ENCODE measurements around the gene MOBP. TPM values are rescaled to one million over a fixed set of nuclear protein-coding genes. Genes with fewer than 3 reads are reported as not detected.

Gene MOBP
- total and polyA plus RNA-seq, 2 of the 4 experiments (the other 2 are of a cell fraction): not detected

DNA sequence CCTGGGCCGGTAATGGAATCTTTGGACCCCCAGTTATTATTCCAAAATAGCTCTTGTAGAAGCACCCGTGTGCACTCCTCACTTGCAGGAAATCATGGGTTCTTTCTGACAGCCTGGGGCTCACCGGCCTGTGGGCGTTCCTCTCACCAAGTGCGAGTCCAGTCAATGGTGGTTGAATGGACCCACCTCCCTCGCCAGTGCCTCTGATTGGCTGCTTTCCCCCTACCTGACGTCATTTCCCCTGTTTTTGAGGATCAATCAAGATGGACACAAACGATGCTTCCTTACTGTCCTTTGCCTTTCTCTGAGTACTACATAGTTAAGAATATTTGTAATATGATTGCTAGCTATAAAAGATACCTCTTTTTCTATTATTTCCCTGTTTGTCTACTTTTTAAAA, 18.1 kb downstream of the MOBP start:
- no peak overlapping the region for H3K4me3 ChIP-seq (ENCODE audit: insufficient read depth, low read depth, low read length)
- H3K18ac ChIP-seq (ENCODE audit: low read depth, low read length): no peak overlapping the region
- no peak for ATAC-seq (ENCODE audit: low read depth)
- H4K8ac ChIP-seq (ENCODE audit: low read depth in 2 of 2, low read length in 2 of 2): no peak overlapping the region
- H3K23ac ChIP-seq (ENCODE audit: low read depth, low read length): no peak overlapping the region
- CTCF ChIA-PET: no interaction called here
- dilution Hi-C loops (cut with HindIII; ENCODE audit: low sequenced_read_pairs, unreplicated experiment) (no loop called here), in situ Hi-C loops (cut with MboI; ENCODE audit: low sequenced_read_pairs) (no loop called here), intact Hi-C loops (cut with micrococcal nuclease) (no loop called here)
- H2BK15ac ChIP-seq (ENCODE audit: low read depth, low read length): no peak overlapping the region
- H3K56ac ChIP-seq (ENCODE audit: extremely low read depth, insufficient read depth, low read length): no peak overlapping the region
- no peaks in the 10 kb centered on the region for H3K27me3 ChIP-seq (ENCODE audit: control insufficient read depth, insufficient read depth, low read length)
- POLR2A ChIA-PET (ENCODE audit: unreplicated experiment): no interaction called here
- H4K5ac ChIP-seq (ENCODE audit: low read depth, low read length): no peak overlapping the region
- 81% methylated on average over 3 of the region's 8 CpGs; no CpG with 5 or more reads in 1 of the 2 experiments for WGBS, 2 experiments (ENCODE audit: extremely low coverage in 2 of 2, insufficient read length in 1 of 2)
- H3K14ac ChIP-seq (replicated peaks; ENCODE audit: low read depth, low read length): no peak overlapping the region
- no peak overlapping the region for H3K4me2 ChIP-seq (ENCODE audit: low read depth, low read length)
- no peak overlapping the region for H3K27ac ChIP-seq (ENCODE audit: insufficient read depth, low read length)
- no peaks in the 10 kb centered on the region for H3K4me1 ChIP-seq (ENCODE audit: control insufficient read depth, insufficient read depth, low read length)
- no peaks in the 10 kb centered on the region for H3K9me3 ChIP-seq (ENCODE audit: control insufficient read depth, insufficient read depth, low read length)
- H2AFZ ChIP-seq (replicated peaks; ENCODE audit: low read length, poor library complexity): no peak overlapping the region
- H3K9ac ChIP-seq (ENCODE audit: low read depth, low read length): no peak overlapping the region
- no peaks in the 10 kb centered on the region for H3K36me3 ChIP-seq (ENCODE audit: control insufficient read depth, insufficient read depth, low read length)
- H2AK5ac ChIP-seq (ENCODE audit: low read depth, low read length): no peak overlapping the region
- no peak for DNase-seq
- no peak overlapping the region for H4K91ac ChIP-seq (ENCODE audit: insufficient read depth, low read depth, low read length)
- H2BK20ac ChIP-seq (ENCODE audit: low read depth, low read length): no peak overlapping the region
- no peak overlapping the region for H3K4ac ChIP-seq (ENCODE audit: low read depth, low read length)
- no peaks in the 10 kb centered on the region for H3K79me1 ChIP-seq (ENCODE audit: low read depth in 1 of 2, low read length in 2 of 2)
- BruUV-seq (replicated peaks): no TSS peak
- no peak overlapping the region for H2BK120ac ChIP-seq (ENCODE audit: low read depth, low read length)
- no peak overlapping the region for H2BK5ac ChIP-seq (ENCODE audit: low read depth, low read length, poor library complexity, severe bottlenecking)
- no peak overlapping the region for H2AK9ac ChIP-seq (replicated peaks; ENCODE audit: low read depth, low read length, poor library complexity)
- H3K9me1 ChIP-seq (ENCODE audit: insufficient read depth, low read length): no peaks in the 10 kb centered on the region
- TF ChIP-seq CHD1 (IDR thresholded peaks at IDR 0.05; ENCODE audit: low read depth, low read length): no peak
- TF ChIP-seq NFE2L2 (IDR thresholded peaks at IDR 0.05; ENCODE audit: low read depth, low read length): no peak
- no peak for TF ChIP-seq RFX5 (IDR thresholded peaks at IDR 0.05; ENCODE audit: low read depth, low read length)
- TF ChIP-seq MAFK (IDR thresholded peaks at IDR 0.05; ENCODE audit: low read depth, low read length): no peak
- no peak for TF ChIP-seq BHLHE40 (IDR thresholded peaks at IDR 0.05; ENCODE audit: low read depth, low read length)
- TF ChIP-seq MAZ (IDR thresholded peaks at IDR 0.05; ENCODE audit: borderline replicate concordance, low read depth, low read length): no peak
- TF ChIP-seq SMC3 (IDR thresholded peaks at IDR 0.05; ENCODE audit: low read depth, low read length): no peak
- TF ChIP-seq, protein P1, sequence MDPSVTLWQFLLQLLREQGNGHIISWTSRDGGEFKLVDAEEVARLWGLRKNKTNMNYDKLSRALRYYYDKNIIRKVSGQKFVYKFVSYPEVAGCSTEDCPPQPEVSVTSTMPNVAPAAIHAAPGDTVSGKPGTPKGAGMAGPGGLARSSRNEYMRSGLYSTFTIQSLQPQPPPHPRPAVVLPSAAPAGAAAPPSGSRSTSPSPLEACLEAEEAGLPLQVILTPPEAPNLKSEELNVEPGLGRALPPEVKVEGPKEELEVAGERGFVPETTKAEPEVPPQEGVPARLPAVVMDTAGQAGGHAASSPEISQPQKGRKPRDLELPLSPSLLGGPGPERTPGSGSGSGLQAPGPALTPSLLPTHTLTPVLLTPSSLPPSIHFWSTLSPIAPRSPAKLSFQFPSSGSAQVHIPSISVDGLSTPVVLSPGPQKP (IDR thresholded peaks at IDR 0.05; ENCODE audit: borderline replicate concordance, low read depth, low read length): no peak
- TF ChIP-seq, protein P2, sequence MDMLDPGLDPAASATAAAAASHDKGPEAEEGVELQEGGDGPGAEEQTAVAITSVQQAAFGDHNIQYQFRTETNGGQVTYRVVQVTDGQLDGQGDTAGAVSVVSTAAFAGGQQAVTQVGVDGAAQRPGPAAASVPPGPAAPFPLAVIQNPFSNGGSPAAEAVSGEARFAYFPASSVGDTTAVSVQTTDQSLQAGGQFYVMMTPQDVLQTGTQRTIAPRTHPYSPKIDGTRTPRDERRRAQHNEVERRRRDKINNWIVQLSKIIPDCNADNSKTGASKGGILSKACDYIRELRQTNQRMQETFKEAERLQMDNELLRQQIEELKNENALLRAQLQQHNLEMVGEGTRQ (IDR thresholded peaks at IDR 0.05; ENCODE audit: low read depth, low read length): no peak
- no peaks in the 10 kb centered on the region for H4K20me1 ChIP-seq (ENCODE audit: insufficient read depth, low read length)
